HepG2 (cell line): Measurements from ENCODE around the gene AUTS2.

Source experiments
- CTCF ChIP-seq: sonication (generic); formaldehyde crosslinking; IDR thresholded peaks from 2 replicates; pipeline ENCODE4 v1.5.0; 2020; ENCODE audit warnings: mild to moderate bottlenecking, missing genetic modification reagents, moderate library complexity
- TCF7L2 ChIP-seq: IDR thresholded peaks from 2 replicates; pipeline ENCODE4 v1.6.1; 2011; ENCODE audit warnings: mild to moderate bottlenecking, low read depth, low read length, moderate library complexity
- ZBTB40 ChIP-seq, 2 experiments: fragments of 450-650 bp in 1 of 2; sonication (generic) in 1 of 2; formaldehyde crosslinking in 1 of 2; IDR thresholded peaks; 2 replicates each; pipeline versions ENCODE4 v1.6.1 to v1.8.0; 2016 to 2022; ENCODE audit warnings: antibody characterized with exemption in 1 of 2, mild to moderate bottlenecking in 1 of 2, missing genetic modification reagents in 1 of 2
- ZBTB8A ChIP-seq: sonication (generic); formaldehyde crosslinking; IDR thresholded peaks from 2 replicates; pipeline ENCODE4 v1.4.0; 2020; ENCODE audit warnings: mild to moderate bottlenecking, low read depth, missing genetic modification reagents, borderline replicate concordance
- ZNF761 ChIP-seq: sonication (generic); formaldehyde crosslinking; conservative IDR thresholded peaks from 2 replicates; pipeline ENCODE4 v1.4.0; 2020; ENCODE audit warnings: mild to moderate bottlenecking, missing genetic modification reagents
- ZNF768 ChIP-seq: sonication (generic); formaldehyde crosslinking; IDR thresholded peaks from 2 replicates; pipeline ENCODE4 v1.4.0; 2020; ENCODE audit warnings: missing genetic modification reagents

GRCh38 chr7:70797109-70797514 lies 1198.8 kb downstream of the AUTS2 start:
- TF ChIP-seq ZNF768 (no peak), ZNF761 (CRISPR knock-in tag) (no peak), ZBTB40 (IDR thresholded peaks at IDR 0.05) (no peak), ZBTB40 (CRISPR knock-in tag; IDR thresholded peaks at IDR 0.05) (no peak), TCF7L2 (no peak), CTCF (CRISPR knock-in tag) (no peak), ZBTB8A (CRISPR knock-in tag) (no peak)
